Hindlimb muscle (tissue), 1 donor: ENCODE measurements around the gene RBM42. TPM values are rescaled to one million over a fixed set of nuclear protein-coding genes. Genes with fewer than 3 reads are reported as not detected.
A peak's percentile ranks its signal among the peaks of the same experiment; 100 is the strongest.
"Not testable (repeated sequence)": the region's sequence is repeated elsewhere in the genome, so short reads cannot be mapped to it uniquely, and the experiment has no call there.

Source experiments
- DNase-seq: peaks from one replicate; pipeline ENCODE4 v3.0.0-alpha.2; 2013
- polyA plus RNA-seq: library from polyadenylated mRNA; unstranded; fragments of 120-200 nt; gene quantifications from one replicate; pipeline ENCODE4 v1.2.1, GENCODE V29; 2013; ENCODE audit not compliant: insufficient read length

RBM42 gene
- 50.1 TPM for polyA plus RNA-seq

- DNase-seq: peak; percentile 98
These were observed at the start of gene RBM42 for GRCh38 chr19:35628565-35629331. TSS of gene RBM42 (plus strand) at chr19:35629036. CDS start at chr19:35629154, 118 bp downstream.

GRCh38 chr19:35582760-35583159 is 46.1 kb upstream of the RBM42 start:
- DNase-seq: no peak

GRCh38 chr19:35585848-35586247 is 43.0 kb upstream of the RBM42 start, which contains the start of gene PMIS2:
TSS of gene PMIS2 (plus strand) at chr19:35586173. CDS start at chr19:35586260, 87 bp downstream.
- DNase-seq: no peak

GRCh38 chr19:35587321-35587720 is 41.5 kb upstream of the RBM42 start:
- no peak for DNase-seq

- DNase-seq: no peak
These were observed 38.0 kb upstream of the RBM42 start for GRCh38 chr19:35590875-35591274.

- peak; percentile 25 for DNase-seq
These were observed 36.6 kb upstream of the RBM42 start for GRCh38 chr19:35592226-35592625.

GRCh38 chr19:35595026-35595425 is 33.8 kb upstream of the RBM42 start:
- DNase-seq: not testable (repeated sequence)

GRCh38 chr19:35595928-35596327 is 32.9 kb upstream of the RBM42 start:
- no peak for DNase-seq

GRCh38 chr19:35596366-35596999 is 32.4 kb upstream of the RBM42 start:
- no peak for DNase-seq

GRCh38 chr19:35601971-35602370 is 26.9 kb upstream of the RBM42 start:
- no peak for DNase-seq

GRCh38 chr19:35604436-35604835 is 24.4 kb upstream of the RBM42 start:
- not testable (repeated sequence) for DNase-seq

- DNase-seq: not testable (repeated sequence)
These were observed 21.7 kb upstream of the RBM42 start for GRCh38 chr19:35607170-35607569.

- no peak for DNase-seq
These were observed 21.2 kb upstream of the RBM42 start for GRCh38 chr19:35607661-35608060.

- DNase-seq: no peak
These were observed 20.6 kb upstream of the RBM42 start for GRCh38 chr19:35608251-35608650.

GRCh38 chr19:35609851-35610353 is 18.9 kb upstream of the RBM42 start:
- no peak for DNase-seq

- DNase-seq: no peak
These were observed 16.6 kb upstream of the RBM42 start for GRCh38 chr19:35612224-35612558.

GRCh38 chr19:35612559-35613321 is 16.1 kb upstream of the RBM42 start, which contains the start of gene HAUS5:
TSS of gene HAUS5 (plus strand) at chr19:35612735. CDS start at chr19:35612795, 60 bp downstream.
- DNase-seq: peak; percentile 97

- no peak for DNase-seq
These were observed 15.3 kb upstream of the RBM42 start for GRCh38 chr19:35613574-35613973.

- no peak for DNase-seq
These were observed 13.8 kb upstream of the RBM42 start for GRCh38 chr19:35615036-35615435.

- DNase-seq: no peak
These were observed 10.0 kb upstream of the RBM42 start for GRCh38 chr19:35618857-35619256.

- DNase-seq: no peak
These were observed 9.4 kb upstream of the RBM42 start for GRCh38 chr19:35619290-35619923.

GRCh38 chr19:35620001-35620400 is 8.8 kb upstream of the RBM42 start:
- no peak for DNase-seq
